ENCODE data around the gene EIF3A.
"Not testable (repeated sequence)": the region's sequence is repeated elsewhere in the genome, so short reads cannot be mapped to it uniquely, and the experiment has no call there.

The EIF3A gene

GRCh38 chr10:119098576-119098975 lies 18.0 kb upstream of the EIF3A start:
- DNase-seq (ENCODE audit: extremely low read depth, low read depth) = no peak
- H3K4me3 ChIP-seq (replicated peaks; ENCODE audit: low read depth, low read length) = no peak overlapping the region
- no peak for TF ChIP-seq CTCF (IDR thresholded peaks at IDR 0.05; ENCODE audit: low read depth, low read length, missing control alignments)

GRCh38 chr10:119096641-119097415 lies 16.2 kb upstream of the EIF3A start:
- not testable (repeated sequence) for DNase-seq (ENCODE audit: extremely low read depth, low read depth); H3K4me3 ChIP-seq (replicated peaks; ENCODE audit: low read depth, low read length)

- no peak overlapping the region for H3K4me3 ChIP-seq (replicated peaks; ENCODE audit: low read depth, low read length)
- DNase-seq (ENCODE audit: extremely low read depth, low read depth) = no peak
- no peak for TF ChIP-seq CTCF (IDR thresholded peaks at IDR 0.05; ENCODE audit: low read depth, low read length, missing control alignments)
Measured at GRCh38 chr10:119095640-119096039, 15.0 kb upstream of the EIF3A start.

- peak; percentile 70 for DNase-seq (ENCODE audit: extremely low read depth, low read depth)
- TF ChIP-seq CTCF (IDR thresholded peaks at IDR 0.05; ENCODE audit: low read depth, low read length, missing control alignments) = no peak
- no peak overlapping the region for H3K4me3 ChIP-seq (replicated peaks; ENCODE audit: low read depth, low read length)
Measured at GRCh38 chr10:119090968-119091367, 10.4 kb upstream of the EIF3A start.

GRCh38 chr10:119090026-119090795 lies 9.6 kb upstream of the EIF3A start:
- H3K4me3 ChIP-seq (replicated peaks; ENCODE audit: low read depth, low read length) = no peak overlapping the region
- no peak for DNase-seq (ENCODE audit: extremely low read depth, low read depth)
- no peak for TF ChIP-seq CTCF (IDR thresholded peaks at IDR 0.05; ENCODE audit: low read depth, low read length, missing control alignments)

GRCh38 chr10:119087271-119087882 lies 6.8 kb upstream of the EIF3A start:
- no peak overlapping the region for H3K4me3 ChIP-seq (replicated peaks; ENCODE audit: low read depth, low read length)
- DNase-seq (ENCODE audit: extremely low read depth, low read depth) = no peak
- TF ChIP-seq CTCF (IDR thresholded peaks at IDR 0.05; ENCODE audit: low read depth, low read length, missing control alignments) = no peak

GRCh38 chr10:119084896-119085295 lies 4.3 kb upstream of the EIF3A start:
- DNase-seq (ENCODE audit: extremely low read depth, low read depth) = no peak
- TF ChIP-seq CTCF (IDR thresholded peaks at IDR 0.05; ENCODE audit: low read depth, low read length, missing control alignments) = no peak
- no peak overlapping the region for H3K4me3 ChIP-seq (replicated peaks; ENCODE audit: low read depth, low read length)

Measured in HFF-Myc (cell line).